ENCODE data around the gene KISS1R.

GRCh38 chr19:942133-942645 is 25.1 kb downstream of the KISS1R start:
- TF ChIP-seq CTCF (conservative IDR thresholded peaks at IDR 0.05 in 1 of 2, IDR thresholded peaks at IDR 0.05 in 1 of 2; ENCODE audit: low read depth in 1 of 2, low read length in 2 of 2): no peak
- no peak for TF ChIP-seq EZH2 (IDR thresholded peaks at IDR 0.05; ENCODE audit: low read length, missing control alignments)

Data from fibroblast of lung (primary cell).